ENCODE results near the gene TMEM212.

DNA sequence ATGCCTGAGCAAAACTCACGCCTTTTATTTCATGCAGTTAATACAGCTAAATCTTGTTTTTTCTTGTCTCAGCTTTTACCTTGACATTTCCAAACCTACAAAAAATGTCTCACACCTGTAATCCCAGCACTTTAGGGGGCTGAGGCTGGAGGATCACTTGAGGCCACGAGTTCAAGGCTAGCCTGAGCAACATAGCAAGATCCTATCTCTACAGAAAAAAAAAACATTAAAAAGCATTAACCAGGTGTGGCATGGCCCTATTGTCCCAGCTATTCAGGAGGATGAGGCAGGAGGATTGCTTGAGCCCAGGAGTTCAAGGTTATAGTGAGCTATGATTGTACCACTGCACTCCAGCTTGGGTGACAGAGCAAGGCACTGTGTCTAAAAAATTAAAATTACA is 3.9 kb upstream of the TMEM212 start:
- TF ChIP-seq POLR2A (IDR thresholded peaks at IDR 0.05) (no peak), CTCF (IDR thresholded peaks at IDR 0.05 in 4 of 5, conservative IDR thresholded peaks at IDR 0.05 in 1 of 5) (no peak)
